Measurements from ENCODE around the gene TRIM10. TPM values are rescaled to one million over a fixed set of nuclear protein-coding genes. Genes with fewer than 3 reads are reported as not detected.

Gene TRIM10
- total RNA-seq, 1 donor from 2014 or later, result 2.1 TPM

DNA sequence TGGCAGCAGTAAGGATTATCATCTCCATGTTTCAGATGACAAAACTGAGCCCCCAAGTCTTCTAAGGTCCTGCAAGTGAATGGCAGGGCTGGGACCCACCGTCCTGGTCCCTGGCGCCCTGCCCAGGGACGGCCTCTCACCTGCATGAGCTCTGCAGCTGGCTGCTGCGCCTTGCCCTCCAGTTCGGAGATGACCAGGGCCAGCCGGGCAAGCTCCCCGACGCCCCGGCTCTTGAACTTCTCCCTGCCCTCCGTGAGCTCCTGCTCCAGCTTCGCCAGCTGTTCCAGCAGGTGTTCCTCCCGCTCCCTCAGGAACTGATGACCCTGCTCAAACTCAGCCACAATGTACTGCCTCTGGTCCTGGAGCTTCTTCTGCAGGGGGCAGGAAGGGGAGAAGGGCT lies 35.4 kb upstream of the TRIM10 start:
- H3K27ac ChIP-seq (ENCODE audit: low read depth, low read length), result no peak overlapping the region
- no peak overlapping the region for H3K4me3 ChIP-seq (ENCODE audit: low read length in 3 of 3)
- no peaks in the 10 kb centered on the region for H3K4me1 ChIP-seq (ENCODE audit: control insufficient read depth in 3 of 3, insufficient read depth in 3 of 3, low read length in 3 of 3)
- no peaks in the 10 kb centered on the region for H3K9me3 ChIP-seq (ENCODE audit: control insufficient read depth in 3 of 3, low read length in 3 of 3)
- H3K9ac ChIP-seq (ENCODE audit: low read depth in 1 of 3, low read length in 3 of 3), result no peak overlapping the region
- peaks cover 45 to 61% (median 54%) of the 10 kb centered on the region in 3 donors for H3K36me3 ChIP-seq (ENCODE audit: control insufficient read depth in 3 of 3, insufficient read depth in 3 of 3, low read length in 3 of 3)
- no peaks in the 10 kb centered on the region for H3K27me3 ChIP-seq (ENCODE audit: control insufficient read depth in 3 of 3, insufficient read depth in 3 of 3, low read length in 3 of 3)

DNA sequence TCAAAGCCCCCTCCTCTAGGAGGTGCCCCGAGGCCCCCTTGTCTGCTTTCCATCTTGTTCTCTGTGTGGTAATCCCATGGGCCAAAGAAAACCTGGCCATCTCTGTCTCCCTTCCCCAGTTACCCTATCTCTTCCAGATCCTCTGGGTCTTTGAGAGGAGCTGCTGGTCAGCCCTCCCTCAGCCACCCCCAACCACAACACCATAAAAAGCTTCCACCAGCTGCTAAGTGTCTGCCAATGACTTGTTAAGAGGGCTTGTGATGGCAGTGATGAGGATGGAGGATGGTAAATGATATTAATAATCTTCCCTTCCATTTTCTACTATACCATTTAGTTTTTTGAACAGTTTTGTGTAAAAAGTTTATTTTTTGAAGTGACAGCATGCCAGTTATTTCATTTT lies 34.9 kb upstream of the TRIM10 start:
- H3K4me3 ChIP-seq (ENCODE audit: low read length in 3 of 3), result no peak overlapping the region
- no peak overlapping the region for H3K9ac ChIP-seq (ENCODE audit: low read depth in 1 of 3, low read length in 3 of 3)
- H3K36me3 ChIP-seq (ENCODE audit: control insufficient read depth in 3 of 3, insufficient read depth in 3 of 3, low read length in 3 of 3), result peaks cover 45 to 65% (median 56%) of the 10 kb centered on the region in 3 donors
- no peaks in the 10 kb centered on the region for H3K9me3 ChIP-seq (ENCODE audit: control insufficient read depth in 3 of 3, low read length in 3 of 3)
- no peaks in the 10 kb centered on the region for H3K27me3 ChIP-seq (ENCODE audit: control insufficient read depth in 3 of 3, insufficient read depth in 3 of 3, low read length in 3 of 3)
- no peak overlapping the region for H3K27ac ChIP-seq (ENCODE audit: low read depth, low read length)
- no peaks in the 10 kb centered on the region for H3K4me1 ChIP-seq (ENCODE audit: control insufficient read depth in 3 of 3, insufficient read depth in 3 of 3, low read length in 3 of 3)

DNA sequence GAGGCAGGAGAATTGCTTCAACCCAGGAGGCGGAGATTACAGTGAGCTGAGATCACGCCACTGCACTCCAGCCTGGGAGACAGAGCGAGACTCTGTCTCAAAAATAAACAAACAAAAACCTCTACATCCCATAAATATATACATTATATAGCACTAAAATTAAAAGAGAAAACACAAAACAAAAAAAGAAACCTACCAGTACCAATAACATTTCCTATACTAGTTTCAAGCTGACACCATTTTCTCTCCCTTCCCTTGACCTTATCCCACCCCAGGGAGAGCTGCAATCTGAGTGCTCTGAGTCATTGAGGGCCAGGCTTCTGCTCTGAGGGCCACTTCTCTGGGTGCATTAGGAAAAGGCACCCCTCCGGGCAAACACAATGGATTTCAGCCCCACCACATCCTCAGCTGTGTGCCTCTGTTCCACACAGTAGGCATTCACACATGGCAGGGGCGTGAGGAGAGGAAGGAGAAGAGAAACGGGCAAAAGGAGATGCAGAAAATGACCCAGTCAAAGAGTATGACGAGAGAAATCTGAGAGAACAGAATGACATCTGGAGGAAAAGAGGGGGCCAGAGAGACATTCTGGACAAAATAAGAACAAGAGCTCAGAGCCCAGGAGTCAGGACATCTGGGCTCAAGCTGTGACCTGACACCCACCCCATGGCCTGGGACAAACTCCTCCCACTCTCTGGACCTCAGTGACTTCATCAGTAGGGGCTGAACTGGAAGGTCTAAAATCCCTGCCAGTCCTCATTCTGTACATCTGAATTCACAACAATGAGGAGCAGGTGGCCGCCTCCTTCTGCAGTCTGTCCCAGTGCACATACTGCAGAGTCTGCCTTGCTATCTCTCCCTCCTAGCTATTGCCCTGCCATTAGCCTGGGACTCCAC lies 34.0 kb upstream of the TRIM10 start:
- H3K27ac ChIP-seq (ENCODE audit: low read depth, low read length), result no peak overlapping the region
- H3K36me3 ChIP-seq (ENCODE audit: control insufficient read depth in 3 of 3, insufficient read depth in 3 of 3, low read length in 3 of 3), result peaks cover 46 to 65% (median 56%) of the 10 kb centered on the region in 3 donors
- H3K9ac ChIP-seq (ENCODE audit: low read depth in 1 of 3, low read length in 3 of 3), result peak overlapping the region in 1 of 3 donors; percentile 16
- H3K27me3 ChIP-seq (ENCODE audit: control insufficient read depth in 3 of 3, insufficient read depth in 3 of 3, low read length in 3 of 3), result no peaks in the 10 kb centered on the region
- no peaks in the 10 kb centered on the region for H3K9me3 ChIP-seq (ENCODE audit: control insufficient read depth in 3 of 3, low read length in 3 of 3)
- H3K4me1 ChIP-seq (ENCODE audit: control insufficient read depth in 3 of 3, insufficient read depth in 3 of 3, low read length in 3 of 3), result no peaks in the 10 kb centered on the region
- H3K4me3 ChIP-seq (ENCODE audit: low read length in 3 of 3), result no peak overlapping the region

DNA sequence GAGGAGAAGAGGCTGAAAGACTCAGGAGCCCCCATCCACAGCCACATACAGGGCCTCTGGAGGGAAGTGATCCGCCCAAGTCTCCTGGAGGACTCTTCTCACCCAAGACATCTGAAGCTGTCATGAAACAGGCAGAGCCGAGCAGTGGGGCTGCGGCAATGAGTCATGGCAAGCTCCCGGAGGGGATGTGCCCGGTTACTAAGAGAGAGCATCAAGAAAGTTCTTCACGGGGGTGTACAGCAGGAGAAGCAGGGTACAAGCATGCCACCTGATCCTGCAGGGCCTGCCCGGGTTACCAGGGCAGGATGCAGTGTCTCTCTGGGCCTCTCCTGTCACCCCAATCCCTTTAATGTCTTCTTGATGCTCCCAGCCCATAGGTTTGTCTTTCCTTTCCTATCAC lies 31.1 kb upstream of the TRIM10 start:
- Histone ChIP-seq H3K4me1 (ENCODE audit: control insufficient read depth in 3 of 3, insufficient read depth in 3 of 3, low read length in 3 of 3) (no peaks in the 10 kb centered on the region), H3K4me3 (ENCODE audit: low read length in 3 of 3) (no peak overlapping the region), H3K27me3 (ENCODE audit: control insufficient read depth in 3 of 3, insufficient read depth in 3 of 3, low read length in 3 of 3) (no peaks in the 10 kb centered on the region), H3K9me3 (ENCODE audit: control insufficient read depth in 3 of 3, low read length in 3 of 3) (no peaks in the 10 kb centered on the region), H3K36me3 (ENCODE audit: control insufficient read depth in 3 of 3, insufficient read depth in 3 of 3, low read length in 3 of 3) (peaks cover 42 to 64% (median 59%) of the 10 kb centered on the region in 3 donors), H3K9ac (ENCODE audit: low read depth in 1 of 3, low read length in 3 of 3) (no peak overlapping the region), H3K27ac (ENCODE audit: low read depth, low read length) (no peak overlapping the region)

DNA sequence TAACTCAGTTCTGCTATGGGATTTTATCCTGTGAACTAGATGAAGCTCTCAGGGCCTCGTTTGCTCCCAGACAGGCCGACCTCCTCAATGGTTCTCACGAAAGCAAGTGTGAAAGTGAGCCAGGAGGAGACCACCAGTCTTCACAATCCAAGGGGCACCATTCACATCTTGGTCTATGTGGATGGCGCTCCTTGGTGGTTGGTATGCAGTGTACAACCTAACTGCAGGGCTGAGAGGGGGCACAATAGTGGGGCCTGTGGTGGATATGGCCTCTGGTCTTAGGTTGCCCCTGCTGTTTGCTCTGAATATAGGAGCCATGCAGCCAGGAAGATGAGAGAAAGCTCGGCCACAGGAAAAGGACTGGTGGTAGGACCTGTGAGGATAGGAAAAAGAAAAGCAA lies 27.5 kb upstream of the TRIM10 start:
- no peaks in the 10 kb centered on the region for H3K4me1 ChIP-seq (ENCODE audit: control insufficient read depth in 3 of 3, insufficient read depth in 3 of 3, low read length in 3 of 3)
- H3K27ac ChIP-seq (ENCODE audit: low read depth, low read length), result no peak overlapping the region
- peaks cover 35 to 61% (median 51%) of the 10 kb centered on the region in 3 donors for H3K36me3 ChIP-seq (ENCODE audit: control insufficient read depth in 3 of 3, insufficient read depth in 3 of 3, low read length in 3 of 3)
- H3K27me3 ChIP-seq (ENCODE audit: control insufficient read depth in 3 of 3, insufficient read depth in 3 of 3, low read length in 3 of 3), result no peaks in the 10 kb centered on the region
- H3K9me3 ChIP-seq (ENCODE audit: control insufficient read depth in 3 of 3, low read length in 3 of 3), result no peaks in the 10 kb centered on the region
- H3K9ac ChIP-seq (ENCODE audit: low read depth in 1 of 3, low read length in 3 of 3), result no peak overlapping the region
- H3K4me3 ChIP-seq (ENCODE audit: low read length in 3 of 3), result no peak overlapping the region

DNA sequence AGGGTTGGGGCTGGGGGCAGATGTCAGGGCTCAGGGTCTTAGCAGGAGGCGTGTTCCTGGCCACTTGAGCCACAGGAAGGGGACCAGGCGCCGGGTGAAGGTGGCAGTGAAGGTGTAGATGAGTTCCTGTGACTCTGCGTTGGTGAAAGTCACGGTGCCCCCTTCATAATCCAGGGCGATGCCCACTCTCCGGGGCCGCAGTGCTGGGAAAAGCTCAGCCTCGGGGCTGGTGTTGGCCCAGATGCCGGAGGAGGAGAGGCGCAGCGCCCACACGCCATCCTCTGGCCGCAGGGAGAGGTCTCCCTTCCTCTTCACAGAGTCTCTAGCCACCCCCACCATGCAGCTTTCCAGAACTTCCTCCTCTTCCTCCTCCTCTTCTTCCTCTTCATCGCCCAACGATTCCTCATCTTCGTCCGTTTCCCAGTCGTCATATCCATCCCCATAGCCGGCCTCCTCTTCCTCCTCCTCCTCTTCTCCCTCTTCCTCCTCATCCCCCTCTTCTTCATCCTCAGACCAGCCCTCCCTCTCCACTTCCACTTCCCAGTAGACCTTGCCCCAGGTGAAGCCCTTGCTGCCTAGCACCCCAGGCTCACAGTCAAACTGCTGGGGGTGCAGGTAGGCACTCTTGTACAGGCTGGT lies 25.0 kb upstream of the TRIM10 start:
- Histone ChIP-seq H3K27ac (ENCODE audit: low read depth, low read length) (no peak overlapping the region), H3K4me3 (ENCODE audit: low read length in 3 of 3) (no peak overlapping the region), H3K27me3 (ENCODE audit: control insufficient read depth in 3 of 3, insufficient read depth in 3 of 3, low read length in 3 of 3) (peaks cover 0 to 8% (median 0%) of the 10 kb centered on the region in 3 donors), H3K9ac (ENCODE audit: low read depth in 1 of 3, low read length in 3 of 3) (no peak overlapping the region), H3K4me1 (ENCODE audit: control insufficient read depth in 3 of 3, insufficient read depth in 3 of 3, low read length in 3 of 3) (no peaks in the 10 kb centered on the region), H3K36me3 (ENCODE audit: control insufficient read depth in 3 of 3, insufficient read depth in 3 of 3, low read length in 3 of 3) (peaks cover 29 to 52% (median 43%) of the 10 kb centered on the region in 3 donors), H3K9me3 (ENCODE audit: control insufficient read depth in 3 of 3, low read length in 3 of 3) (no peaks in the 10 kb centered on the region)

DNA sequence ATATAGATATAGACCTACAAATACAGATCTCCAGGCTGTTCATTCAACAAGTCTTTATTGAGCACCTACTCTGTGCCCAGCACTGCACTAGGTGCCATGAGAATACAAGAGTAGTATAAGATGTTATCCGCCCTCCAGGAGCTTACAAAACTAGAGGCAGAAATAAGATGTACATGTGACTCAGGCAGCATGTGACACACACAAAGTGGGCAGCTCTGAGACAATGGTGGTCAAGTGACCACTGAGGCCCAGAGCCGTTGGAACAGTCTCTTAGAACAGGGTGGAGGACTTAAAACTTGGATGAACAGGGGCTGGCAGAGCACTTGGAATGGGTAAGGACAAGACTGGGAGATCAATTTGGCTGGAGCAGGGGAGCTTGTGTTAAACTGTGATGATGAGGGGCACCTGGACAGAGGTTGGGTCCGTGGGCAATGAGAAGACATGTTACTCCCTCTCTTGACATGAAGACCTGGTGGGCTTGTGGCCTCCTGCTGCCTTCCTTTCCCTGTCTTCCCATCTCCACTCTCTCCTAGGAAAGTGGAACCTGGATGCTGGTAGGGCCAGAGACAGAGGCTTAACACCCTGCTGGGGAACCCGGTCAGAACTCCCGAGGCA lies 23.5 kb upstream of the TRIM10 start:
- H3K27me3 ChIP-seq (ENCODE audit: control insufficient read depth in 3 of 3, insufficient read depth in 3 of 3, low read length in 3 of 3), result peaks cover 0 to 8% (median 0%) of the 10 kb centered on the region in 3 donors

DNA sequence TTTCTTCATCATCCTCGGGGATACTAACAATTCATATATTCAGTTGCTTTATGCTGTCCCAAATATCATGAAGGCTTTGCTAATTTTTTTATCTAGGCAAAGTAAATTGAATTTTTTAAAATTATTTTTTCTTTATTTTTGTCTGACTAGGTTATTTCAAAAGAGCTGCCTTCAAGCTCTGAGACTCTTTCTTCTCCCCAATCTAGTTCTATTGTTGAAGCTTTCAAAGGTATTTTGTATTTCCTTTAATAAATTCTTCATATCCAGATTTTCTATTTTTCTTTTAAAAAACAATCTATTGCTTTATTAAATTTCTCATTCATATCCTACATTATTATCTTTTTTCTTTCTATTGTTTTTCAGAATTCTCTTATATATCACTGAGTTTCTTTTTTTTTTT lies 19.1 kb upstream of the TRIM10 start:
- Histone ChIP-seq H3K9me3 (ENCODE audit: control insufficient read depth in 3 of 3, low read length in 3 of 3) (peaks cover 0 to 4% (median 0%) of the 10 kb centered on the region in 3 donors), H3K4me3 (ENCODE audit: low read length in 3 of 3) (no peak overlapping the region), H3K4me1 (ENCODE audit: control insufficient read depth in 3 of 3, insufficient read depth in 3 of 3, low read length in 3 of 3) (no peaks in the 10 kb centered on the region)

More for the DNA sequence above, 23.5 kb upstream of the TRIM10 start:
- Histone ChIP-seq H3K4me3 (ENCODE audit: low read length in 3 of 3) (no peak overlapping the region), H3K9ac (ENCODE audit: low read depth in 1 of 3, low read length in 3 of 3) (no peak overlapping the region), H3K9me3 (ENCODE audit: control insufficient read depth in 3 of 3, low read length in 3 of 3) (peaks cover 0 to 4% (median 0%) of the 10 kb centered on the region in 3 donors), H3K27ac (ENCODE audit: low read depth, low read length) (no peak overlapping the region), H3K36me3 (ENCODE audit: control insufficient read depth in 3 of 3, insufficient read depth in 3 of 3, low read length in 3 of 3) (peaks cover 15 to 38% (median 29%) of the 10 kb centered on the region in 3 donors), H3K4me1 (ENCODE audit: control insufficient read depth in 3 of 3, insufficient read depth in 3 of 3, low read length in 3 of 3) (no peaks in the 10 kb centered on the region)

DNA sequence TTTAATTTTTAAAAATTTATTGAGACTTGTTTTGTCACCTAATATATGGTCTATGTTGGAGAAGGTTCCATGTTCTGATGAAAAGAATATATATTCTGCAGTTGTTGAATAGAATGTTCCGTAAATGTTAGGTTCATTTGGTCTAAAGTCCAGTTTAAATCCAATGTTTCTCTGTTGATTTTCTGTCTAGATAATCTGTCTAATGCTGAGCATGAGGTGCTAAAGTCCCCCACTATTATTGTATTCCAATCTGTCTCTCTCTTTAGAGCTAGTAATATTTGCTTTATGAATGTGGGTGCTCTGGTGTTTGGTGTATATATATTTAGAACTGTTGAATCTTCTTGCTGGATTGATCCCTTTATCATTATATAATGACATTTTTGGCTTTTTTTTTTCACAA lies 17.8 kb upstream of the TRIM10 start:
- Histone ChIP-seq H3K36me3 (ENCODE audit: control insufficient read depth in 3 of 3, insufficient read depth in 3 of 3, low read length in 3 of 3) (no peaks in the 10 kb centered on the region), H3K9ac (ENCODE audit: low read depth in 1 of 3, low read length in 3 of 3) (no peak overlapping the region), H3K4me1 (ENCODE audit: control insufficient read depth in 3 of 3, insufficient read depth in 3 of 3, low read length in 3 of 3) (no peaks in the 10 kb centered on the region), H3K27ac (ENCODE audit: low read depth, low read length) (no peak overlapping the region), H3K27me3 (ENCODE audit: control insufficient read depth in 3 of 3, insufficient read depth in 3 of 3, low read length in 3 of 3) (peaks cover 3 to 19% (median 4%) of the 10 kb centered on the region in 3 donors), H3K9me3 (ENCODE audit: control insufficient read depth in 3 of 3, low read length in 3 of 3) (peaks cover 0 to 4% (median 0%) of the 10 kb centered on the region in 3 donors), H3K4me3 (ENCODE audit: low read length in 3 of 3) (no peak overlapping the region)

More for the DNA sequence above, 19.1 kb upstream of the TRIM10 start:
- peaks cover 0 to 11% (median under 1%) of the 10 kb centered on the region in 3 donors for H3K27me3 ChIP-seq (ENCODE audit: control insufficient read depth in 3 of 3, insufficient read depth in 3 of 3, low read length in 3 of 3)
- H3K36me3 ChIP-seq (ENCODE audit: control insufficient read depth in 3 of 3, insufficient read depth in 3 of 3, low read length in 3 of 3), result peaks cover 0 to 5% (median 0%) of the 10 kb centered on the region in 3 donors
- H3K9ac ChIP-seq (ENCODE audit: low read depth in 1 of 3, low read length in 3 of 3), result no peak overlapping the region
- H3K27ac ChIP-seq (ENCODE audit: low read depth, low read length), result no peak overlapping the region
